Neural cell (in vitro differentiated cells): ENCODE results near the gene ST14.

Experiments
- CTCF ChIP-seq: fragments of 450-650 bp; IDR thresholded peaks from 2 replicates; pipeline ENCODE4 v1.5.1; 2014; ENCODE audit warnings: antibody characterized with exemption, mild to moderate bottlenecking, moderate library complexity; ENCODE audit not compliant: poor library complexity, severe bottlenecking
- EP300 ChIP-seq: fragments of 450-650 bp; conservative IDR thresholded peaks from 2 replicates; pipeline ENCODE4 v1.6.1; 2014; ENCODE audit warnings: antibody characterized with exemption, mild to moderate bottlenecking, moderate library complexity; ENCODE audit not compliant: poor library complexity, severe bottlenecking
- EZH2 ChIP-seq: fragments of 200-600, 300-800 bp; shearing (Covaris generic), sonication (generic); IDR thresholded peaks from 2 replicates; pipeline ENCODE4 v1.6.1; 2014; ENCODE audit warnings: antibody characterized with exemption, low read length, borderline replicate concordance, mild to moderate bottlenecking; ENCODE audit not compliant: insufficient read depth, poor library complexity, severe bottlenecking
- MXI1 ChIP-seq: fragments of 450-650 bp; conservative IDR thresholded peaks from 2 replicates; pipeline ENCODE4 v1.6.1; 2014; ENCODE audit warnings: antibody characterized with exemption, mild to moderate bottlenecking; ENCODE audit not compliant: poor library complexity, severe bottlenecking
- POLR2AphosphoS5 ChIP-seq: IDR thresholded peaks from 2 replicates; pipeline ENCODE4 v1.6.1; 2012
- RAD21 ChIP-seq: fragments of 450-650 bp; conservative IDR thresholded peaks from 2 replicates; pipeline ENCODE4 v1.6.1; 2014; ENCODE audit warnings: antibody characterized with exemption, mild to moderate bottlenecking, moderate library complexity
- REST ChIP-seq: IDR thresholded peaks from 2 replicates; pipeline ENCODE4 v1.6.1; 2012; ENCODE audit warnings: borderline replicate concordance
- SMC3 ChIP-seq: fragments of 450-650 bp; conservative IDR thresholded peaks from 2 replicates; pipeline ENCODE4 v1.6.1; 2014; ENCODE audit warnings: antibody characterized with exemption, mild to moderate bottlenecking, moderate library complexity; ENCODE audit not compliant: poor library complexity
- TAF1 ChIP-seq: IDR thresholded peaks from 2 replicates; pipeline ENCODE4 v1.6.1; 2012; ENCODE audit warnings: low read depth

- no peak for TF ChIP-seq CTCF
- no peak for TF ChIP-seq RAD21
- TF ChIP-seq EP300, result no peak
- no peak for TF ChIP-seq MXI1
- TF ChIP-seq SMC3, result no peak
- TF ChIP-seq TAF1, result no peak
- no peak for TF ChIP-seq POLR2AphosphoS5
- TF ChIP-seq EZH2, result no peak
- no peak for TF ChIP-seq REST
These were observed 37.4 kb upstream of the ST14 start for GRCh38 chr11:130122141-130122575.
